GM12873 (cell line): ENCODE measurements around the gene RSPO3.

Experiments used
- TF ChIP-seq, protein P1 (sequence below): IDR thresholded peaks from 2 replicates; pipeline ENCODE4 v1.5.1; 2012; ENCODE audit warnings: low read depth, mild to moderate bottlenecking, moderate library complexity, low read length, control low read depth; ENCODE audit not compliant: insufficient read depth; ENCODE audit errors: missing control alignments

The RSPO3 gene

GRCh38 chr6:127190552-127190951 lies 72.1 kb downstream of the RSPO3 start:
- TF ChIP-seq, protein P1, sequence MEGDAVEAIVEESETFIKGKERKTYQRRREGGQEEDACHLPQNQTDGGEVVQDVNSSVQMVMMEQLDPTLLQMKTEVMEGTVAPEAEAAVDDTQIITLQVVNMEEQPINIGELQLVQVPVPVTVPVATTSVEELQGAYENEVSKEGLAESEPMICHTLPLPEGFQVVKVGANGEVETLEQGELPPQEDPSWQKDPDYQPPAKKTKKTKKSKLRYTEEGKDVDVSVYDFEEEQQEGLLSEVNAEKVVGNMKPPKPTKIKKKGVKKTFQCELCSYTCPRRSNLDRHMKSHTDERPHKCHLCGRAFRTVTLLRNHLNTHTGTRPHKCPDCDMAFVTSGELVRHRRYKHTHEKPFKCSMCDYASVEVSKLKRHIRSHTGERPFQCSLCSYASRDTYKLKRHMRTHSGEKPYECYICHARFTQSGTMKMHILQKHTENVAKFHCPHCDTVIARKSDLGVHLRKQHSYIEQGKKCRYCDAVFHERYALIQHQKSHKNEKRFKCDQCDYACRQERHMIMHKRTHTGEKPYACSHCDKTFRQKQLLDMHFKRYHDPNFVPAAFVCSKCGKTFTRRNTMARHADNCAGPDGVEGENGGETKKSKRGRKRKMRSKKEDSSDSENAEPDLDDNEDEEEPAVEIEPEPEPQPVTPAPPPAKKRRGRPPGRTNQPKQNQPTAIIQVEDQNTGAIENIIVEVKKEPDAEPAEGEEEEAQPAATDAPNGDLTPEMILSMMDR: peak; percentile 46

- TF ChIP-seq, protein P1: no peak
These were observed 73.2 kb downstream of the RSPO3 start for GRCh38 chr6:127191716-127192115.

GRCh38 chr6:127192911-127193541 lies 74.6 kb downstream of the RSPO3 start:
- TF ChIP-seq, protein P1: no peak

GRCh38 chr6:127195833-127196232 lies 77.4 kb downstream of the RSPO3 start:
- TF ChIP-seq, protein P1: no peak

DNA sequence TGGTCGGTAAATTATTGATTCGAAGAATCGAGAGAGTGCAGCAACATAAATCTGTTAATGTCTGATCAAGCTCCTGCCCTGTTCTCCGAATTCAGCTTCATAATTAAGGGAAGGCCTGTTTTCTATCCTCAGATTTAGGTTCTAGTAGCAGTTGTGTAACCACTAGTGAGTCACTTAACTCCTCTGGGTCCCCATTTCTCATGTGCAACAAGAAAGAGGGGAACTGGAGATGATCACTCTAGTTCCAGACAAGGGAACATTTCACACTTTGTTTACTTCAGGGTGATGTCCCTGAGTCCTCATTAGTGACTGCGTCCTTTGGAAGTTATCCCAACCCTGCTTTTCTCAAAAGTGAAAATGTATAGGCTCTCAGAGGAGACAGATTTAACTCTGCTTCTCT lies 80.1 kb downstream of the RSPO3 start:
- TF ChIP-seq, protein P1: no peak

DNA sequence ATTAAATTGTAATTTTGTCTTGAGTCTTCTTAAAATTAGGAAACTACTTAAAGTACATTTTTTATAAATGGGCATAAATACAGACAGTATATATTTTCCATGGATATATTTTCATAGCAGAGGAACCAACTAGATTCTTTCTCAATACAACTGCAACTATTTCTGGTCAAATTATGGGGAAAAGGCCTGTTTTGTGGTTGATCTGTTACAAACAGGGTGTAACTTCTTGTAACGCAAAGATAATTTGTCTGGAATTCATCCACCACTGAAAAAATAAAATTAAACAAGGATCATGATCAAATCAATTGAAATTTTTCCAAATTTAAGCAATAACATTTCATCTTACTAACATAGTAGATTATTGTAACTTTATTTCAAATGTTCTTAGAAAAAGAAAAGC lies 81.0 kb downstream of the RSPO3 start:
- TF ChIP-seq, protein P1: no peak

GRCh38 chr6:127200114-127200513 lies 81.6 kb downstream of the RSPO3 start:
- TF ChIP-seq, protein P1: no peak
